ENCODE measurements around the gene TRPM1.

GRCh38 chr15:31010036-31010435, 91.5 kb downstream of the TRPM1 start:
- TF ChIP-seq, protein P1, sequence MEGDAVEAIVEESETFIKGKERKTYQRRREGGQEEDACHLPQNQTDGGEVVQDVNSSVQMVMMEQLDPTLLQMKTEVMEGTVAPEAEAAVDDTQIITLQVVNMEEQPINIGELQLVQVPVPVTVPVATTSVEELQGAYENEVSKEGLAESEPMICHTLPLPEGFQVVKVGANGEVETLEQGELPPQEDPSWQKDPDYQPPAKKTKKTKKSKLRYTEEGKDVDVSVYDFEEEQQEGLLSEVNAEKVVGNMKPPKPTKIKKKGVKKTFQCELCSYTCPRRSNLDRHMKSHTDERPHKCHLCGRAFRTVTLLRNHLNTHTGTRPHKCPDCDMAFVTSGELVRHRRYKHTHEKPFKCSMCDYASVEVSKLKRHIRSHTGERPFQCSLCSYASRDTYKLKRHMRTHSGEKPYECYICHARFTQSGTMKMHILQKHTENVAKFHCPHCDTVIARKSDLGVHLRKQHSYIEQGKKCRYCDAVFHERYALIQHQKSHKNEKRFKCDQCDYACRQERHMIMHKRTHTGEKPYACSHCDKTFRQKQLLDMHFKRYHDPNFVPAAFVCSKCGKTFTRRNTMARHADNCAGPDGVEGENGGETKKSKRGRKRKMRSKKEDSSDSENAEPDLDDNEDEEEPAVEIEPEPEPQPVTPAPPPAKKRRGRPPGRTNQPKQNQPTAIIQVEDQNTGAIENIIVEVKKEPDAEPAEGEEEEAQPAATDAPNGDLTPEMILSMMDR (IDR thresholded peaks at IDR 0.05) = no peak
- TF ChIP-seq POLR2A (IDR thresholded peaks at IDR 0.05) = no peak
